Measurements from ENCODE around the gene RRAS.

GRCh38 chr19:49624967-49625910 is 14.7 kb downstream of the RRAS start:
- no peak for TF ChIP-seq CTCF (IDR thresholded peaks at IDR 0.05)
- no peak for TF ChIP-seq POLR2A (IDR thresholded peaks at IDR 0.05)
